Ovary (tissue), 3 donors: Measurements from ENCODE around the gene KRT86.

ENCODE experiments used
- EP300 ChIP-seq: sonication (generic); formaldehyde crosslinking; IDR thresholded peaks from one replicate; pipeline ENCODE4 v1.6.1; 2017; ENCODE audit warnings: antibody characterized with exemption
- POLR2A ChIP-seq: fragments of 450-650 bp; IDR thresholded peaks from one replicate; pipeline ENCODE4 v1.6.1; 2017; ENCODE audit warnings: antibody characterized with exemption, mild to moderate bottlenecking, moderate library complexity
- TF ChIP-seq, protein P1 (sequence below), 3 donors: fragments of 450-650 bp in 2 of 3; fragments of 200-600 bp in 1 of 3; IDR thresholded peaks; one replicate each; pipeline versions ENCODE4 v1.5.1 to v1.8.0; 2016 to 2022; ENCODE audit warnings: antibody characterized with exemption in 3 of 3, mild to moderate bottlenecking in 1 of 3
- donor health status: DM: no; HTN: no; CAD: no.

DNA sequence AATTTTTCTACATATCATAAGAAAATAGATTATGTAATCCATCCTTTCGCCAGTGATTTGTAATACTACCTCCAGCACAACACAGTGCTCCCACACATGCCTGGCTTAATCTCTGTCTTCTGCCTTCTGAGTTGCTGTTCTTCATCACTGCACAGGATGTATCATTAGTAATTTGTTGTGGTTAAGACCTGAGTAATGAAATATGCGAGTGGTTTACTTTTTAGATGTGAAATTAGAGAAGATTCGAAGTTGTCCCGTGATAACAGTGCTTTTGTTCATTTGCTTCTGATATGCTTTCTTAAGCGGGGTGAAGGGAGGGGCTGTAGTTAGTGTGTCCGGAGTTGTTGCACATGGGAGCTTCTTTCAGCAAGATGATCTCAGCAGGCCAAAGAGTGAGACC, 74.8 kb downstream of the KRT86 start:
- TF ChIP-seq POLR2A (no peak), EP300 (no peak)
- TF ChIP-seq, protein P1, sequence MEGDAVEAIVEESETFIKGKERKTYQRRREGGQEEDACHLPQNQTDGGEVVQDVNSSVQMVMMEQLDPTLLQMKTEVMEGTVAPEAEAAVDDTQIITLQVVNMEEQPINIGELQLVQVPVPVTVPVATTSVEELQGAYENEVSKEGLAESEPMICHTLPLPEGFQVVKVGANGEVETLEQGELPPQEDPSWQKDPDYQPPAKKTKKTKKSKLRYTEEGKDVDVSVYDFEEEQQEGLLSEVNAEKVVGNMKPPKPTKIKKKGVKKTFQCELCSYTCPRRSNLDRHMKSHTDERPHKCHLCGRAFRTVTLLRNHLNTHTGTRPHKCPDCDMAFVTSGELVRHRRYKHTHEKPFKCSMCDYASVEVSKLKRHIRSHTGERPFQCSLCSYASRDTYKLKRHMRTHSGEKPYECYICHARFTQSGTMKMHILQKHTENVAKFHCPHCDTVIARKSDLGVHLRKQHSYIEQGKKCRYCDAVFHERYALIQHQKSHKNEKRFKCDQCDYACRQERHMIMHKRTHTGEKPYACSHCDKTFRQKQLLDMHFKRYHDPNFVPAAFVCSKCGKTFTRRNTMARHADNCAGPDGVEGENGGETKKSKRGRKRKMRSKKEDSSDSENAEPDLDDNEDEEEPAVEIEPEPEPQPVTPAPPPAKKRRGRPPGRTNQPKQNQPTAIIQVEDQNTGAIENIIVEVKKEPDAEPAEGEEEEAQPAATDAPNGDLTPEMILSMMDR (IDR thresholded peaks at IDR 0.05) = no peak
